ENCODE data around the gene TBC1D20. TPM values are rescaled to one million over a fixed set of nuclear protein-coding genes. Genes with fewer than 3 reads are reported as not detected.
"Not testable (repeated sequence)": the region's sequence is repeated elsewhere in the genome, so short reads cannot be mapped to it uniquely, and the experiment has no call there.

Gene TBC1D20
- total RNA-seq, 1 experiment from 2014 or later: 21.6 TPM

DNA sequence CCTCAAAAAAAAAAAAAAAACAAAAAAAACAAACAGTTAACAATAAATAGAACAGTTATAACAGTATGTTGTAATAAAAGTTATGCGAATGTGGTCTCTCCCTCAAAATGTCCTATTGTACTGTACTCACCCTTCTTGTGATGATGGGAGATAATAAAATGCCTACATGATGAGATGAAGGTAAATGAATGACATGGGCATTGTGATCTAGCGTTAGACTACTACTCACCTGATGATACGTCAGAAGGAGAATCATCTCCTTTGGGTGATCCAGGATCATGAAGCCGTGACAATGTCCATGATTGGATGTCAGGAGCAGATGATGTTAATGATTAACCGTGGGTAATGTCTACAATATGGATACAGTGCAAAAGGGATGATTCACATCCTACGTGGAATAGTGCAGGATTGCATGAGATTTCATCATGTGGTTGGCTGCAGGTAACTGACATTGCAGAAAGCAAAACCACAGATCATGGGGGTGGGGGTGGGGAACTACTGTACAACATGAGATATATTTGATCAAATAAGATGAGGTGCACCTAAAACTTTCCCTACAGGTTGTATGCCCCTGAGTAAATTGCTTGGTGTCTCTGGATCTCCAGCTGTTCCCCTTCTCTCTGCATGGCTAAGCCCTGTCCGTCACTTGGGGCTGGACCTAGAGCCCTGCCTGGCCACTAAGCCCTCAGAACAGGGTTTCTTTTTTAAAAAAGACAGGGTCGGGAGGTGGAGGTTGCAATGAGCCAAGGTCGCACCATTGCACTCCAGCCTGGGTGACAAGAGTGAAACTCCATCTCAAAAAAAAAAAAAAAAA is 60.4 kb downstream of the TBC1D20 start:
- DNase-seq (ENCODE audit: low spot score): peak; percentile 62

DNA sequence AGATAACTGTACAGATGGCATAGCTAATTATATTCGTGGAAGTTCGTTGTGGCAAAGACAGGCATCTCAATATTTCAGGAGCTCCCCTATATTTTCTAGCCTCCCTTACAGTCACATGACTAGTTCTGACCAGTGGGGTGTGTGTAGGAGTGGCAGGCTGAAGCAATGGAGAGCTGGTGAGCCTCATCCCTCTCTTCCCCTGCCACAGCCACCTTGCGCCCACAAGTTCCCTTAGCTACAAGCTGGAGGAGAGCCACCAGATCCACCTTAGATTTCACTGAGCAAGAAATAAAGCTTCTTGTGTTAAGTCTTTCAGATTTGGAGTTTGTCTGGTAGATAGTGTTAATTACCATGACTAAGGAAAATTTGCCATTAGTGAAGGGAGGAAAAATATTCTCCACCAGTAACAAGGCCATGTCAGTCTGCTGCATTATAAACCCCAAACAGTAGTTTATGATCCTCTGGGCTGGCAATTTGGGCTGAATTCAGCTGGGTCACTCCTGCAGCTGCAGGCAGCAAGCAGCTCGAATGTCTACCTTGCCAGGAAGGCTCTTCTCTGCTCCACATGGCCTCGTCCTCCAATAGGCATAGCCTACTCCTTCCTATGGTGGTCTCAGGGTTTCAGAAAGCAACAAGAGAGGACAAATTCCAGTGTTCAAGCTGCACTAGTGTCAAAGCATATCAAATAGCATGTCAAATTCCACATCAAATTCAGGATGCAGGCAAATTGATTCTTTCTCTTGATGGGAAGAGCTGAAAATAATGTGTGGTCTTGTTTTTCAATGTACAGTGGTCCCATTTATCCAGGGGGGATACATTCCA is 61.7 kb downstream of the TBC1D20 start:
- DNase-seq (ENCODE audit: low spot score): no peak

DNA sequence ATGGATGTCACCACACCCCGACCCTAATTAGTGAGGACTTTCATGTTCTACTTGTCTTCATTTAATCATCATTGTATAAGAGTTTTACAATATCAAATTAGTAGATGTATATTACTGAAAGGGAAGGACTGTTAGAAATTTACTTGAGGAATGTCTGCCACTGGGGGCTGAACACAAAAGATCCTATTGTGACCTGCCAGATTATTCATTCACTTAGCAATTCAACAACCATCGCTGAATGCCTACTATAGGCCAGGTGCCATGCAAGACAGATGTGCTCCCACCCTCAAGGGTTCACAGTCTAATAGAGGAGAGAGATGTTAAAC is 62.2 kb downstream of the TBC1D20 start:
- no peak for DNase-seq (ENCODE audit: low spot score)

DNA sequence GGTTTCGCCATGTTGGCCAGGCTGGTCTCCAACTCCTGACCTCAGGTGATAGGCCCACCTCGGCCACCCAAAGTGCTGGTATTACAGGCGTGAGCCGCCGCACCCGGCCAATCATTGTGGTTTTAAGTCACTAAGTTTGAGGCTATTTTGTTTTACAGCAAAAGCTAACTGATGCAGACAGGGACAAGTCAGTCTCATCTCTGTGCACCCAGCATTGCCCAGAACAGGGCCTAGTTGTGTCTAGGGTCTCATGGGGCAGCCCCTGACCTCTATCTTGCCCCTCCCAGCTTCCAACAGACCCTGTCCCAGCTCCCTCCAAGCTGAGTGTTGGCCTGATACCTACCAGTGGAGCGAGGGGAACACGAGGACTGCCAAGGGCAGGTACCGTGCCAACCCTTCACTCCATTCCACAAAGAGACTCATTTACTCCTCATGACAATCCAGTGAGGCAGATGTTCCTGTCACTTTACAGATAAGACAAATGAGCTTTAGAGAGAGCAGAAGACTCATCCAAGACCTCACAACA is 63.1 kb downstream of the TBC1D20 start:
- DNase-seq (ENCODE audit: low spot score): no peak

DNA sequence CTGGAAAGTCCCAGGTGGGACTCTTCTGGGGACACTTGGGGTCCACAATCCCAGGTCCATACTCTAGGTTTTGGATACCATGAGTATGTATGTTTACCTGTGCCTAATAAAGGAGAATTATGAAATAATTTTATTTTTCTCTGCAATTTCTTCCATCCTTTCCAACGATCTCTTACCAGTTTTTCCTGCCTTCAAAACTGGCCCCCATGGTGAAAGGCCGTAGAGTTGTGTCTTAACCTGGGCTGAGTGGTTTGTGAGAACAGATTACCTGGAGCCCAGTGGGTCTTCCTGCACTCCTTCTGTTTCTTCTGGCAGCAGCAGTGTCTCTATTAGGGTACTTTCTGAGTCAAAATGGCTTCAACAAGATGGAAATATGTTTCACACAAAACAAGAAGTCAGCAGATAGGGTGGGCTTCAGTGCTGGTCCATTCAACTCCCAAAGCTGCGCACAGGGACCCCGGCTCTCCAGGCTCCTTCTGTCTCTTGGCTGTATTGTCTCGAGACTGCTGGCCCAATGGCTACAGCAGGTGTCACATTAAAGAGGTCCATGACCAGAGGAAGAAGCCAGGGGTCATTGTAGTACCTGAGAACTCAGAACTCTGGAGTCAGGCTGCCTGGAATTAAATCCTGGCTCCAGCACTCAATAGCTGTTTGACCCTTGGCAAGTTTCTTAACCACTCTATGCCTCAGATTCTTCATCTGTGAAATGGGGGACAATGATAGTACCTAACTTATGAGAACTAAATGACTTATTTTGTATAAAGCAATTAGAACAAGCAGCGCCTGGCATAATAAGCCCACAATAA is 64.7 kb downstream of the TBC1D20 start:
- no peak for DNase-seq (ENCODE audit: low spot score)

DNA sequence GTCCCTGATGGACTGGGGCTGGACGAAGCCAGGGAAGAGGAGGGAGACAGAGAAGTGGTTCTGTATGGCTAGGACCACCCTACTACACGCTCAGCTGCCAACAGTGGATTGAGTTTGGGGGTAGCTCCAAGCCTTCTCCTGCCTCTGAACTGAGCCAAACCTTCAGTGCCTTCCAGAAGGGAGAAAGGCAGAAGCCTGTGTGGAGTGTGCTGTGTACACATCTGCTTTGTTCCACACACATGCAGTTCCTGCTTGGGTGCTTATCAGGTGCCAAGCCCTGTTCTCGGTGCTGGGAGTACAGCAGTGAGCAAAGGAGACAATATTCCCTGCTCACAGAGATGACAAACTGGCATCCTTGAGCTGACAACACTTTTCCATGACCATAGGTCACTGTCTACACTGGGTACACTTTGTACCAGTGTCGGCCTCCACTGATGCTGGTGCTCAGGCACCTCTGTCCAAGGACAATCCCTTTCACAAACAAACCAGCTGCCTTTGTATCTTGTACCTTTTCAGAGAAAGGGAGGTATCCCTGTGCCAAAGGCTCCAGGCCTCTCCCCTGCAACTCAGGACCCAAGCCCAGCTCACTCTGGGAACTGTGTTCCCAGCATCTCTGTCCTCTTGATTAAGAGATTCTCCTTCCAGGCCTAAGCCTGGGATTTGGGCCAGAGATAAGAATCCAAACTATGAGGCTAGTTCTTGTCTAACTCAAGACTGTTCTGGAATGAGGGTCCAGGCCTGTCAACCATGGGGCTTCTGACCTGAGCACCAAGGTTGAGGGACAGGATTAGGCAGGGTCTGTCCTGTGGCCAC is 65.5 kb downstream of the TBC1D20 start:
- DNase-seq (ENCODE audit: low spot score): no peak

DNA sequence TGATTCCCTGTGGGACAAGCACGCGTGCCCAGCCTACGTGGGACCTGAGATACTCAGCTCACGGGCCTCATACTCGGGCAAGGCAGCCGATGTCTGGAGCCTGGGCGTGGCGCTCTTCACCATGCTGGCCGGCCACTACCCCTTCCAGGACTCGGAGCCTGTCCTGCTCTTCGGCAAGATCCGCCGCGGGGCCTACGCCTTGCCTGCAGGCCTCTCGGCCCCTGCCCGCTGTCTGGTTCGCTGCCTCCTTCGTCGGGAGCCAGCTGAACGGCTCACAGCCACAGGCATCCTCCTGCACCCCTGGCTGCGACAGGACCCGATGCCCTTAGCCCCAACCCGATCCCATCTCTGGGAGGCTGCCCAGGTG is 66.1 kb downstream of the TBC1D20 start:
- no peak for DNase-seq (ENCODE audit: low spot score)

DNA sequence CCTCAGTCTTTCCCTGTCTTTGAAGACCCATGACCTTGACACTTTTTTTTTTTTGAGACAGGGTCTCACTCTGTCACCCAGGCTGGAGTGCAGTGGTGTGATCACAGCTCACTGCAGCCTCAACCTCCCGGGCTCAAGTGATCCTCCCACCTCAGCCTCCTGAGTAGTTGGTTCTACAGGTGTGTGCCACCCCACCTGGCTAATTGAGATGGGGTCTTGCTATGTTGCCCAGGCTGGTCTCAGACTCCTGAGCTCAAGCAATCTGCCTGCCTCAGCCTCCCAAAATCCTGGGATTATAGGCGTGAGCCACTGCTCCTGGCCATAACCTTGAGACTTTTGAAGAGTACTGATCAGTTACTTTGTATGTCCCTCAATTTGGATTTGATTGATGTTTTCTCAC is 69.0 kb downstream of the TBC1D20 start:
- not testable (repeated sequence) for DNase-seq (ENCODE audit: low spot score)

DNA sequence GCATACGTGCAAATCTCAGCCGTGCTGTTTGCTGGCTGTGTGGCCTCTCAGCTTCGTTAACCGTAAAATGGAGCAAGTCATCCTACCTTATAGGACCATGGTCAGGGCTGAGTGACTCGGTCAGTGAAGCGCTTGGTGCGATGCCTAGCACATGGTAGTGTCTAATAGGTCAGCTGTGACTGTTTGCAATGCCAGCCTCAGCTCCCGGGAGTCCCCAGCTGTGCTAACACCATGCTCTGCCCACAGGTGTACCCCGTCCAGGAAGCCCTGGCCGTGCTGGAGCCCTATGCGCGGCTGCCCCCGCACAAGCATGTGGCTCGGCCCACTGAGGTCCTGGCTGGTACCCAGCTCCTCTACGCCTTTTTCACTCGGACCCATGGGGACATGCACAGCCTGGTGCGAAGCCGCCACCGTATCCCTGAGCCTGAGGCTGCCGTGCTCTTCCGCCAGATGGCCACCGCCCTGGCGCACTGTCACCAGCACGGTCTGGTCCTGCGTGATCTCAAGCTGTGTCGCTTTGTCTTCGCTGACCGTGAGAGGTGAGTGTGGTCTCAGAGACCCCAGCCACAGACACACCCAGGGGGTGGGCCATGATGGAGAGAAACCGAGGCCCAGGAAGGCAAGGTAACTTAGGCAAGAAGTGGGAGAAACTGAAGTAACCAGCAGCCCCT is 71.2 kb downstream of the TBC1D20 start:
- no peak for DNase-seq (ENCODE audit: low spot score)

DNA sequence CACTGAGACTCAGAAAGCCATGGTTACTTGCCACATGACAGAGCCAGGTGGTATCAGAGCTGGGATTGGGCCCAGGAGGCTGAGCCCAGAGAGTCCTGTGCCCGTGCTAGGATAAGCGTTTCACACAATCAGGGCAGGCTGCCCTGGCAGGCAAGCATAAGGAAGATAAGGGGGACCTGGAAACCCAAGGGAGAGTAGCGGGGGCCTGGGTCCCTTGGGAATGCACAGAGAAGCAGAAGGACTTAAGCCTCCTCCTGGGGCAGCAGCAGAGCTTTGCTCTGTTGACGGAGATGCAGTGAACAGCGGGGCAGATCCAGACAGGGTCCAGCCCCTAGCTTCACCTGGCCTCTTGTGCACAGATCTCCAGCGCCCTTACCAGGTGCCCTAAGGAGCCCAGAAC is 73.1 kb downstream of the TBC1D20 start:
- DNase-seq (ENCODE audit: low spot score): no peak

DNA sequence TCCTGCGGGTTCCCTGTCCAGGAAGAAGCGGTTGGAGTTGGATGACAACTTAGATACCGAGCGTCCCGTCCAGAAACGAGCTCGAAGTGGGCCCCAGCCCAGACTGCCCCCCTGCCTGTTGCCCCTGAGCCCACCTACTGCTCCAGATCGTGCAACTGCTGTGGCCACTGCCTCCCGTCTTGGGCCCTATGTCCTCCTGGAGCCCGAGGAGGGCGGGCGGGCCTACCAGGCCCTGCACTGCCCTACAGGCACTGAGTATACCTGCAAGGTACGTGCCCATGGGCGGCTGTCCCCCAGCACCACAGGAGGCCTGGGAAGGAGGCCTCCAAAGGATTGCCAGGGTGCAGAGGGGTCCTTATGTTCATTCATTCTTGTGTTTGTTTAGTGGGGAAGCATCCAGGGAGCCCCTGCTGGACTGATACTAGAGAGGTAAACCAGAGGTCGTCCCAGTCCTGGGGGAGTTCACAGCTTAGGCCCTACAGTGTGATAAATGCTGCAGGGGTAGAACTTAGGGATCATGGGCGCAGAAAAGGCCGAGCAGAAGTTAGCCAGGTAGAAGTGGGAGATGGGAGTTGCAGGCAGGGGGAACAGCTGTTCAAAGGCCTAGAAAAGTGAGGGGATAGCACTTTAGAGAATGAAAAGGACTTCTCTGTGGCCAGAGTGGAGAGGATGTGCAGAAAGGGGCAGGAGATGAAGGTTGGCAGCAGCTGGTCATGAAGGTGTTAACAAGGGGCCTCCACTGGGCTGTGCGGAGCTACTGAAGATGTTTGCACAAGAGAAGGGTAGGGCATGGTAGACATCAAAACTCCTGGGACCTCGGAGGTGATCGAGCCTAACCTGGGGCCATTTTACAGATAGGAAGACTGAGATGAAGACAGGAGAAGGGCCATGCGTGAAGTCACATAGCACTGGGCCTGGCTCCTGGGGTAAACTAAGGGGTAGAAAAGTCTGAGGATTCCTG is 74.0 kb downstream of the TBC1D20 start:
- no peak for DNase-seq (ENCODE audit: low spot score)

DNA sequence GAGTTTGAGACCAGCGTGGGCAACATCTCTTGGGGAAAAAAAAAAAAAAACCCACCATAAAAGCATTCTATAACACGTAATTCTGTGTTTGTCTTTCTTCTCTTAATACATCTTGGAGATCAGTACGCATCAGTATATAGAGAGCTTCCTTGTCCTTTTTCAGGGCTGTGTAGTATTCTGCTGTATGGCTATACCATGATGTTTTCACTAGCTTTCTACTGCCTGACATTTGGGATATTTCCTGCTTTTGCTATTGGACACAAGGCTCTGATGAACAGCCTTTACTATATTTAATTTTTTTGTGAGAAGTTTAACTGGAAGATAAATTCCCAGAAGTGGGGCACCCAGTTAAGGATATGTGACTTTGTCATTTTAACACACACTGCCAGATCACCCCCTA is 74.8 kb downstream of the TBC1D20 start:
- no peak for DNase-seq (ENCODE audit: low spot score)

DNA sequence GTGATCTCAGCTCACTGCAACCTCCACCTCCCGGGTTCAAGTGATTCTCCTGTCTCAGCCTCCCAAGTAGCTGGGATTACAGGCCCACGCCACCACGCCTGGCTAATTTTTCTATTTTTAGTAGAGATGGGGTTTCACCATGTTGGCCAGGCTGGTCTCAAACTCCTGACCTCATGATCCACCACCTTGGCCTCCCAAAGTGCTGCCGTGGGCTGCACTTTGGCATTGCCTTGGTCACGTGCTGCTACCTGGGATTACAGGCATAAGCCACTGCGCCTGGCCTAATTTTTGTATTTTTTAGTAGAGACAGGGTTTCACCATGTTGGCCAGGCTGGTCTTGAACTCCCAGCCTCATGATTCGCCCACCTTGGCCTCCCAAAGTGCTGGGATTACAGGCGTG is 75.7 kb downstream of the TBC1D20 start:
- DNase-seq (ENCODE audit: low spot score): not testable (repeated sequence)

Other genes with a start within 250 kb of the TBC1D20 start
- not detected in 2 replicates for gene DEFB129, start 235.3 kb downstream of the TBC1D20 start, total RNA-seq (2014; rRNA removed; shearing (Covaris generic))
- not detected in 2 replicates for gene DEFB132, start 204.8 kb downstream of the TBC1D20 start, total RNA-seq (2014; rRNA removed; shearing (Covaris generic))
- 1.6 TPM in 2 replicates for gene C20orf96, start 171.8 kb downstream of the TBC1D20 start, total RNA-seq (2014; rRNA removed; shearing (Covaris generic))
- gene ZCCHC3, start 165.0 kb downstream of the TBC1D20 start, total RNA-seq (2014; rRNA removed; shearing (Covaris generic)): 7.6 and 8.2 TPM in 2 replicates
- gene SOX12, start 137.0 kb downstream of the TBC1D20 start, total RNA-seq (2014; rRNA removed; shearing (Covaris generic)): 1.9 and 2.2 TPM in 2 replicates
- gene NRSN2, start 115.4 kb downstream of the TBC1D20 start, total RNA-seq (2014; rRNA removed; shearing (Covaris generic)): 69.6 and 72.8 TPM in 2 replicates
- gene TRIB3, start 81.8 kb downstream of the TBC1D20 start, total RNA-seq (2014; rRNA removed; shearing (Covaris generic)): 69.2 and 99.3 TPM in 2 replicates
- 91.7 and 95.5 TPM in 2 replicates for gene RBCK1, start 54.2 kb downstream of the TBC1D20 start, total RNA-seq (2014; rRNA removed; shearing (Covaris generic))
- gene CSNK2A1, start 81.3 kb upstream of the TBC1D20 start, total RNA-seq (2014; rRNA removed; shearing (Covaris generic)): 161 and 197 TPM in 2 replicates
- gene TCF15, start 147.8 kb upstream of the TBC1D20 start, total RNA-seq (2014; rRNA removed; shearing (Covaris generic)): not detected in 2 replicates
- gene SRXN1, start 190.7 kb upstream of the TBC1D20 start, total RNA-seq (2014; rRNA removed; shearing (Covaris generic)): 153 and 165 TPM in 2 replicates
- gene SCRT2, start 213.3 kb upstream of the TBC1D20 start, total RNA-seq (2014; rRNA removed; shearing (Covaris generic)): not detected in 2 replicates